H7 (cell line): ENCODE results near the gene ANGPTL4. TPM values are rescaled to one million over a fixed set of nuclear protein-coding genes. Genes with fewer than 3 reads are reported as not detected.
A peak's percentile ranks its signal among the peaks of the same experiment; 100 is the strongest.
"Not testable (repeated sequence)": the region's sequence is repeated elsewhere in the genome, so short reads cannot be mapped to it uniquely, and the experiment has no call there.

ENCODE experiments used
- DNase-seq: peaks from one replicate; pipeline ENCODE4 v3.0.0; 2012
- H3K27me3 ChIP-seq: 2 replicates; pipeline ENCODE4 v1.6.0; 2011; ENCODE audit warnings: mild to moderate bottlenecking, low read length; ENCODE audit not compliant: control insufficient read depth, insufficient read depth
- H3K36me3 ChIP-seq: replicated peaks from 2 replicates; pipeline ENCODE4 v1.5.1; 2011; ENCODE audit warnings: low read length; ENCODE audit not compliant: control insufficient read depth, insufficient read depth
- H3K4me3 ChIP-seq: 2 replicates; pipeline ENCODE4 v1.5.1; 2011; ENCODE audit warnings: low read depth, mild to moderate bottlenecking, control low read depth, low read length, moderate library complexity; ENCODE audit not compliant: insufficient read depth
- total RNA-seq: library from RNA; depleted of rRNA; stranded (reverse); fragments of >200 nt; shearing (Covaris generic); gene quantifications from 2 replicates; pipeline ENCODE4 v1.2.3, GENCODE V29; 2014

The ANGPTL4 gene
- total RNA-seq, 1 experiment from 2014 or later, result 13.2 TPM

GRCh38 chr19:8367327-8368001 lies 3.5 kb downstream of the ANGPTL4 start:
- H3K36me3 ChIP-seq, result peaks cover 4% of the 10 kb centered on the region; the same call in 1 of the 2 replicates
- peak; percentile 92 for DNase-seq
- peaks cover 9% of the 10 kb centered on the region for H3K27me3 ChIP-seq
- peak overlapping the region; percentile 20; the same call in 1 of the 2 replicates for H3K4me3 ChIP-seq

- Histone ChIP-seq H3K4me3 (no peak overlapping the region), H3K27me3 (0 out of 2 replicates have a peak, but pooled peaks cover 3% of the 10 kb centered on the region), H3K36me3 (peaks cover 4% of the 10 kb centered on the region; the same call in 1 of the 2 replicates)
- peak; percentile 39 for DNase-seq
These were observed 6.4 kb downstream of the ANGPTL4 start for GRCh38 chr19:8370176-8371010.

- Histone ChIP-seq H3K36me3 (peaks cover 4% of the 10 kb centered on the region; the same call in 1 of the 2 replicates), H3K4me3 (no peak overlapping the region), H3K27me3 (no peaks in the 10 kb centered on the region)
- peak; percentile 45 for DNase-seq
These were observed 7.3 kb downstream of the ANGPTL4 start for GRCh38 chr19:8371011-8371804.

DNA sequence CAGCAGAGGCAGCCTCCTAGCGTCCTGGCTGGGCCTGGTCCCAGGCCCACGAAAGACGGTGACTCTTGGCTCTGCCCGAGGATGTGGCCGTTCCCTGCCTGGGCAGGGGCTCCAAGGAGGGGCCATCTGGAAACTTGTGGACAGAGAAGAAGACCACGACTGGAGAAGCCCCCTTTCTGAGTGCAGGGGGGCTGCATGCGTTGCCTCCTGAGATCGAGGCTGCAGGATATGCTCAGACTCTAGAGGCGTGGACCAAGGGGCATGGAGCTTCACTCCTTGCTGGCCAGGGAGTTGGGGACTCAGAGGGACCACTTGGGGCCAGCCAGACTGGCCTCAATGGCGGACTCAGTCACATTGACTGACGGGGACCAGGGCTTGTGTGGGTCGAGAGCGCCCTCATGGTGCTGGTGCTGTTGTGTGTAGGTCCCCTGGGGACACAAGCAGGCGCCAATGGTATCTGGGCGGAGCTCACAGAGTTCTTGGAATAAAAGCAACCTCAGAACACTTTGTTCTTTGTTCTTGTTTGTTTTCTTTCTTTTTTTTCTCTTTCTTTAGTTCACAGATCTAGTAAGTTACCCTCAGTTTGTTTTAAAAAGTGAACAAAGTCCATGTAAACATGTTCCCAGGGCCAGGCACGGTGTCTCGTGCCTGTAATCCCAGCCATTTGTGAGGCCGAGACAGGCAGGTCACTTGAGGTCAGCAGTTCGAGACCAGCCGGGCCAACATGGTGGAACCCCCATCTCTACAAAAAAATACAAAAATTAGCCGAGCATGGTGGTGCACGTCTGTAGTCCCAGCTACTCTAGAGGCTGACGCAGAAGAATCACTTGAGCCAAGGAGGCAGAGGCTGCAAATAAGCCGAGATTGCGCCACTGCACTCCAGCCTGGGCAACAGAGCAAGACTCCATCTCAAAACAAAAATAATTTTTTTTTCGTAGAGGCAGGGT lies 10.2 kb downstream of the ANGPTL4 start:
- DNase-seq, result peak; percentile 58
- H3K4me3 ChIP-seq, result no peak overlapping the region
- H3K36me3 ChIP-seq, result peaks cover 2% of the 10 kb centered on the region; the same call in 1 of the 2 replicates
- H3K27me3 ChIP-seq, result no peaks in the 10 kb centered on the region

- not testable (repeated sequence) for H3K4me3 ChIP-seq, H3K27me3 ChIP-seq, H3K36me3 ChIP-seq, DNase-seq
These were observed 11.8 kb downstream of the ANGPTL4 start for GRCh38 chr19:8375766-8376165.

GRCh38 chr19:8376373-8376974 lies 12.5 kb downstream of the ANGPTL4 start:
- not testable (repeated sequence) for H3K27me3 ChIP-seq, H3K4me3 ChIP-seq, H3K36me3 ChIP-seq, DNase-seq

- Histone ChIP-seq H3K27me3 (no peaks in the 10 kb centered on the region), H3K4me3 (no peak overlapping the region), H3K36me3 (no peaks in the 10 kb centered on the region; the same call in 1 of the 2 replicates)
- DNase-seq, result no peak
These were observed 13.6 kb downstream of the ANGPTL4 start for GRCh38 chr19:8377598-8377997.

DNA sequence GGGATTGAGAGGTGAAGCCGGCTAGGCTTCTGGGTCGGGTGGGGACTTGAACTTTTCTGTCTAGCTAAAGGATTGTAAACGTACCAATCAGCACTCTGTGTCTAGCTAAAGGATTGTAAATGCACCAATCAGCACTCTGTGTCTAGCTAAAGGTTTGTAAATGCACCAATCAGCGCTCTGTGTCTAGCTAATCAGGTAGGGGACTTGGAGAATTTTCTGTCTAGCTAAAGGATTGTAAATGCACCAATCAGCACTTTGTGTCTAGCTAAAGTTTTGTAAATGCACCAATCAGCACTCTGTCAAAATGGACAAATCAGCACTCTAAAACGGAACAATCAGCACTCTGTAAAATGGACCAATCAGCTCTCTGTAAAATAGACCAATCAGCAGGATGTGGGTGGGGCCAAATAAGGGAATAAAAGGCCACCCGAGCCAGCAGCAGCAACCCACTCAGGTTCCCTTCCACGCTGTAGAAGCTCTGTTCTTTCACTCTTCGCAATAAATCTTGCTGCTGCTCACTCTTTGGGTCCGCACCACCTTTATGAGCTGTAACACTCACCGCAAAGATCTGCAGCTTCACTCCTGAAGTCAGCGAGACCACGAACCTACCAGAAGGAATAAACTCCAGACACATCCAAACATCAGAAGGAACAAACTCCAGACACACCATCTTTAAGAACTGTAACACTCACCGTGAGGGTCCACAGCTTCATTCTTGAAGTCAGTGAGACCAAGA lies 15.4 kb downstream of the ANGPTL4 start:
- H3K36me3 ChIP-seq, DNase-seq, H3K4me3 ChIP-seq, H3K27me3 ChIP-seq: not testable (repeated sequence)

DNA sequence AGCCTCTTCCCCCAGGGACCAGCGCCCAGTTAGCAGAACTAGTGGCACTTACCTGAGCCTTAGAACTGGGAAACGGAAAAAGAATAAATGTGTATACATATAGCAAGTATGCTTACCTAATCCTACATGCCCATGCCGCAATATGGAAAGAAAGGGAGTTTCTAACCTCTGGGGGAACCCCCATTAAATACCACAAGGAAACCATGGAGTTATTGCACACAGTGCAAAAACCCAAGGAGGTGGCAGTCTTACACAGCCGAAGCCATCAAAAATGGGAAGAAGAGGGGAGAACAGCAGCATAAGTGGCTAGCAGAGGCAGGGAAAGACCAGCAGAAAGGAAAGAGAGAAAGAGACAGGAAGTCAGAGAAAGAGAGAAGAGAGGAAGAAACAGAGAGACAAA lies 20.6 kb downstream of the ANGPTL4 start:
- not testable (repeated sequence) for H3K4me3 ChIP-seq, H3K27me3 ChIP-seq, DNase-seq, H3K36me3 ChIP-seq

- H3K36me3 ChIP-seq, DNase-seq, H3K27me3 ChIP-seq, H3K4me3 ChIP-seq: not testable (repeated sequence)
These were observed 21.1 kb downstream of the ANGPTL4 start for GRCh38 chr19:8385103-8385502.

DNA sequence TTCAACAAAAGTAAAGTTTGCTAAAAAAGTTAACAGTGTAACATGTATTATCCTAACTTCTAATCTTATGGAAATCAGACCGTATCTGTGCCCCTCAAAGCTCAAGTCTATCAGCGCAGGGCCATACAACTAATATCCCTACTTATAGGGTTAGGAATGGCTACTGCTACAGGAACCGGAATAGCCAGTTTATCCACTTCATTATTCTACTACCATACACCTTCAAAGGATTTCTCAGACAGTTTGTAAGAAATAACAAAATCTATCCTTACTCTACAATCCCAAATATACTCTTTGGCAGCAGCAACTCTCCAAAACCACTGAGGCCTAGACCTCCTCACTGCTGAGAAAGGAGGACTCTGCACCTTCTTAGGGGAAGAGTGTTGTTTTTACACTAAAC lies 21.6 kb downstream of the ANGPTL4 start:
- not testable (repeated sequence) for DNase-seq, H3K4me3 ChIP-seq, H3K36me3 ChIP-seq, H3K27me3 ChIP-seq

- H3K27me3 ChIP-seq, H3K36me3 ChIP-seq, DNase-seq, H3K4me3 ChIP-seq: not testable (repeated sequence)
These were observed 22.5 kb downstream of the ANGPTL4 start for GRCh38 chr19:8386419-8386818.

GRCh38 chr19:8386990-8387389 lies 23.0 kb downstream of the ANGPTL4 start:
- Histone ChIP-seq H3K4me3 (no peak overlapping the region), H3K36me3 (no peaks in the 10 kb centered on the region), H3K27me3 (no peaks in the 10 kb centered on the region)
- no peak for DNase-seq
